ENCODE measurements around the gene SEMA4D.

Gene SEMA4D

DNA sequence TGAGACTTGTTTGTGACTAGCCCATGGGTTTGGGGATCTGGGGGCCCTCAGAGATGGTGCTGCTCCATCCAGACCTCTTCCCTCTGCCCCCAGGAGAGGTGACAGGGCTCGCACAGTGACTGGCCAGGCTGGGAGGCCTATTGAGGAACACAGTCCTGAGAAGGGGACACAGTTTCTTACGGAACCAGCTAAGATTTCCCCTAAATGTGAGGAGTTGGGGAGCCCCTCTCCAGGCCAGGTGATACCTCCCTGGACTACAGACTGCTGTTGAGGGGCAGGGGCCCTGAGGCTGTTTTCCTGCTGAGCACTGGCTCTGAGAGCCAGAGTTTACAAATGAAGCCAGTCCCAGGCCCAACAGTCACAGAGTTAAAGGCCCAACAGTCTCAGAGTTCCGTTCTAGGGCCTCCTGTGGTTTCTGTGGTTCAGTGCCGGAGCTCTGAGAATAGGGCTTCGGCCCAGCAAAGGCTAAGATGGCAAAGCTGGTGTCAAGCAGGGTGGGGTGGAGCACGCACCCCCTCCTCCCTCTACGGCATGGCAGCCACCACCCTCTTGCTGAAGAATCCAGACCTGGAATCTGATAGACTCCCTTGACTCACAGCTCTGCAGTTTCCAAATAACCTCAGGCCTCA is 1.1 kb upstream of the SEMA4D start:
- no peak for DNase-seq

DNA sequence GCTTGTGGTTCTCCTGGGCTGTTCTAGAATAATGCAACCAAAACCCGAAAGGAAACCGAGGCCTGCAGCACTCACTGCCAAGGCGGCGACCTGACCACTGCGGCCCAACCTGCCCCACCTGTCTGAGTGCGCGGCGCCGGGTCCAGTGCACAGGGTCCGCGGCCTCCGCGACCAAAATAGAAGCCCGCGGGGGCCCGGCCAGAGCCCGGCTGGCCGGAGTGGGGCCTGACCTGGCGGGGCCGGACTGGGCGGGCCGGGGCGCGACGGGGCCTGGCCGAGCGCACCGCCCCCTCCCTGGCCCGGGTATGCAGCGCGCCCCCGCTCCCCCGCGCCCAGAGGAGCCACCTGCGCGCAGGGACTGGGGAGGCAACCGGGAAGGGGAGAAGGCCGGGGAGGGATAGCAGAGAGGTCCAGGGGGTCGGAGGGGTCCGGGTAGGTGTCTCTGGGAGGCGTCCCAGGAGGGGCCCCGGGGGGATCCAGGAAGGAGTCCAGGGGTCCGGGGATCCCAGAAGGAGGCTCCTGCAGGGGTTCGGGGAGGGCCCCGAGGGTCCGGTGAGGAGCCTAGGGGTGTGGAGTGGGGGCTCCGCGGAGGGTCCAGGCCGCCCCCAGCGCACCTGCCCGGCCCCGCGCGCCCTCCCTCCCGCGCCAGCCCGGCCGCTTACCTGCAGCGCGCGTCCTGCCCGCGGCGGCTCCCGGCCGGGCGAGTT is 503 bp downstream of the SEMA4D start:
- DNase-seq: no peak

DNA sequence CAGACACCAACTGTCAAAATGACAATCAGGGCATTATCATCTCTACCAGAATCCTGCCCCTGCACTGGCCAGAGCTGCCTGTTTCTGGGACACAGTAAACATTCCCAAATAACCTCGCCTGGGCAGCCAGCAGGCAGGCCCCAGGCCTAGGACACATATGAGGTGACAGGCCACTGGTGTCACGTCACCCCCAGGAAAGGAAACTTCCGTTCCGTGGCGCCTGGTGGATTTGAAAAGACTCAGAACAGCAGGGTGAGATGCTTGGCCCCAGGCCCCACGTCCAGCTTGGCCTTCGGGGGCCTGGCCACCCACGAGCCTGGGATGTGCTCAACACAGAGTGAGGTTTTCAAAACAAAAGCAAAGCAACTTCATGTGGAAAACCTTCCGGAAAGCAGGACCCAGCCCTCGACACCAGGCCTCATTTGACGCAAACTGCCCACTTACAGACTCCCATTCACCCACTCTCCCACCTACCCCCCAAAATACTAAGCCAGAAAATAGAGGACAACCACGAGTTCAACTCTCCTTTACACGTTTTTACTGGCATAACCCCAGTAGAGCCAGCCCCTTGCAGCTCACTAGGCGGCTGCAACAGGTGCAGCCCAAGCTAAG is 1.2 kb downstream of the SEMA4D start:
- no peak for DNase-seq

DNA sequence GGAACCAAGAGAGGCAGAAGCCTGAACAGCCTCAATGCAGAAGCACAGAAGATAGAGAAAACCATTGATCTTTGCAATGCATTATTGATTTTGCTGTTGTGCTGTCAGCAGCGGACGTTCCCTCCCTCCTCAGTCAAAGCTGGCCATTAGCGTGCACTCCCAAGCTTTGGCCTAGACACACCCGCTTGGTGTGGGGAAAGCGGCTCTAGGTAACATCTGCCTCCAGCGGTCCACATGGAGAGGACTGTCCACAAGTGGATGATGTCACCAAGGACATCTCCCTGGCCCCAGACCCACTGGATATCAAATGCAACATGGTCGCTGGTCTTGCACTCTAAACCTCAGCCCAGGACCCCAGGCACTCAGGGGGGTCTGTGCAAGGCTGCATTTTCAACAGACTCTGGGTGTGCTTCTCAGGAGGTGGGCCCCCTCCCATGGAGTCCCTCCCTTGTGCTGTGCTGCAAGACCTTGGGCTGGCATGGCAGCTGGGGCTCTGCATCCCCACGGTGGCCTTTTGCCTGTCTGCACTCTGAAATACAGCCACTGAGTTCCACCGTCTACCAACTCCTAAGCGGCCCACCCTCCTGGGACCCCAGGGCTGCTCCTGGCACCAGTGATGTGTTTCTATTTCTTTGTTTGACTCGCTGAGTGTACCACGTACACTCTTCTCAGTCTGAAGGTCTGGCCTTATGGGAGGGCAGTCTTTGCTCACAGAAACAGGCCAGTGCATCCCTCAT is 1.9 kb downstream of the SEMA4D start:
- DNase-seq: no peak

DNA sequence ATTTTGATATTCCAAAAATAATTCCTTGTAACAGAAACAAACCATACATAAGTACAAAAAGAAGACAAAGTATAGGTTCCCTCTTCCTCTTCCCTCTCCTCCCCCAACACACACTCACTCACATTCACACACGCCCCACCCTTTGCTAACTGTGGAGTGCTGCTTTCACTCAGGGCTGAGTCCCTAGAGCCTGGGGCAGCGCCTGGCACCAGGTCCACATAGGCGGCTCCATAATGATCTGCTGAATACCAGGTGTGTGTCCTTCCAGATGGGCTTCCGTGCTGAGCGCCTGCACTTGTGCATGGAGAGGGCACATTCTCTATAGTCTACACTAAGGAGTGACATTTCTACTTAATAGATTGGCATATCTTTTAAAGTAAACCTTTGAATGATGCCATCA is 3.7 kb downstream of the SEMA4D start:
- DNase-seq: no peak

DNA sequence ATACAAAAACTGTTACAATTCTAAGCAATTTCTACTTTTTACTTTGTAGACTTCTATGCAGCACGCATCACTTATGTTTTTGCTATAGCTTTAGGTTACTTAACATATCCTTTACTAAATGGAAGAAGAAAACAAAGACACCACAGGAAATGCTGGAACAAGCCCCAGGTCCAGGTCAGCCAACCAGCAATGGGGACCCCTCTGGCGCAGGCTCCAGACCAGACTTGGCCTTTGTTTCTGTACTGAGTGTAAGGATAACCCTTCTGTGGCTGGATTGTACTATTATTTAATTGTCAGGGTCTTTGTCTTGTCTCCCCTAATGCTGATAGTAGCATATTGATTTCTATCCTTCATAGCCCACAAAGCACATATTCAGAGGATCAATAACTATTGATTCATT is 4.2 kb downstream of the SEMA4D start:
- DNase-seq: no peak

DNA sequence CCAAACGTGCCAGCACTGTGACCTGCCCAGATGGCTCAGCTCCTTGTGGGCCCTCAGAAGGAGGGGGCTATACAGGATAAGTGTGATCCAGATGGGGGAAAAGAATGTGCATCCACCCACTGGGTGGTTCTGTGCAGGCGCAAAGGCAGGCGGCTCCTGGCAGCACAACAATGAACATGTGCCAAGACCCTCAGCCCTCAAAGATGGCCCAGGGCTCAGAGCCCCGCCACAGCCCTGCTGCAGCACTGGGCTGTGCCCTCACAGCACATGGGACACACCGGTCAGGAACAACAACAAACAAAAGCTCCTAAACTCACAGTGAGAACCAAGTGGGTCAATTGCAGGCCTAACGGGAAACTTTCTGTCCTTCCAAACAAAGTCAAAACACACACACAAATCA is 4.7 kb downstream of the SEMA4D start:
- DNase-seq: no peak

DNA sequence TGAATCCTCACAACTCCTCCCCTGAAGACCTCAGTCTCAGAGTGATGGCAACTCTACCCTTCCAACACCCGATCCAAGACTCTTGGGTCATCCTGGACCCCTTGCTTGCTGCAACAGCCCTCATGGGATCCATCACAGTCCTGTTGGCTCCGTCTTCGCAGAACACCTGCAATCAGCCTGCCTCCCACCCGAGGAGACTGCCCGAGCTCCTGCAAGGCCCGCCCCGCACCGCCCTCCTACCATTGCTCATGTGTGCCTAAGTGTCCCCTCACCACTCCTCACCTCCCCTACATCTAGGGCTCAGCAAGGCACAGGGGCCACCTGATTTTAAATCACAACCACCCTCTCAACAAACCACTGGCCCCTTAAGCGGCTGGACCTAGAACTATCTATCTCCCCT is 5.3 kb downstream of the SEMA4D start:
- DNase-seq: no peak

DNA sequence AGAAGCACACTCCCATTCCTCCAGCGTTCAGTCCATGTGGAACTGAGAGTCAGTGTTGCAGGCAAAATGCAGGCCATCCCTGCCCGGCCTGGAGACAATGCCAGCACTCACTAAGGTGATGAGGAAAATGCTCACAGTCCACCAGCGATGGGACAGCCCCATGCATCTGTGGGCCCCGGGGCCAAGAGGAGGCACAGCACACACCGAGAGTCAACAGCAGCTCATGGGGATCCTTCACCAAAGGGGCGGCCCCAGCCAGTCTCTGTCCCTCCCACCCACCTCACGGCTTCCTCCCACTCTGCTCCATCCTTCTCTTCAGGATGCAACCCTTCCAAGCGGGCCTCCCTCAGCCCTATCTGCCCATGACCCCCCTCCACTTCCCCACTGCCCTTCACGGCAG is 6.2 kb downstream of the SEMA4D start:
- DNase-seq: no peak

DNA sequence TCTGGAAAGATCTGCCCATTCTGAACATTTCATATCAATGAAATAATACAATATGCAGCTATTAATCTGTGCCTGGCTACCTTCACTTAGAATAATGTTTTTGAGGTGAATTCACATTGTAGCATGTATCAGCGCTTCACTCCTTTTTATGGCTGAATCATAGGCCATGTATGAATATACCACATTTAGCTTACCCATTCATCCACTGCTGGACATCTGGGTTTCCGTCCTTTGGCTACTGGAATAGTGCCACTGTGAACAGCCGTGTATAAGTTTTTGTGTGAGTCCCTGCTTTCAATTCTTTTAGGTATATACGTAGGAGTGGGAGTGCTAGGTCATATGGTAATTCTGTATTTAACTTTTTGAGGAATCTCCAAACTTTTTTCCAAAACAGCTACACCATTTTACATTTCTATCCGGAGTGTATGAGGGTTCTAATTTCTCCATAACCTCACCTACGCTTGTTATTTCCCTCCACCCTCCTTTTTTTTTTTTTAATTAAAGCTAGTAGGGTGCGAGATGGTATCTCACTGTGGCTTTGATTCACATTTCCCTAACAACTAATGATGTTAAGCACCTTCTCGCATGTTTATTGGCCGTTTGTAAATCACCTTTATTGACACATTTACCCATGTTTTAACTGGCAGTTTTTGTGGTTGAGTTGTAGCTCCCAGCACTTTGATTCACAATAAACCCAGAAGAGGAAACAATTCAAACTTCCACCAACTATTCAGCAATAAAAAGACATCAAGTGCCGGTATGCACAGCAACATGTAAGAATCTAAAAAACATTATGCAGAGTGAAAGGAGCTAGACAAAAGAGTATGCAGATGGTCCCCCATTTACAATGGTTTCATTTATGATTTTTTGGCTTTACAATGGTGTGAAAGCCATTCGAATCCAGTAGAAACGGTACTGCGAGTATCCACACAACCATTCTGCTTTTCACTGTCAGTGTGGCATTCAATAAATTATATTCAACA is 8.1 kb downstream of the SEMA4D start:
- DNase-seq: no peak

DNA sequence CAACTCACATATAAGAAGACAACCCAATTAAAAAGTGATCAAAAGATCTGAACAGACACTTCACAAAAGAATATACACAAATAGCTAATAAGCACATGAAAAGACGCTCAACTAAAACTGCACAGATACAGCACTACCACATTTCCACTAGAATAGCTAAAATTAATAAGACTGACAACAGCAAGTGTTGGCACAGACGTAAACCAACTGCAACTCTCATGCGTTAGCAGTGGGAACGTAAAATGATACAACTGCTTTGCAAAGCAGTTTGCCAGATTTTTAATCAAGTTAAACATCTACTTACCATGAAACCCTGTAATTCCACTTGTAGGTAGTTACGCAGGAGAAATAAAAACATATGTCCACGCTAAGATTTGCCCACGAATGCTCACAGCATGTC is 9.0 kb downstream of the SEMA4D start:
- DNase-seq: no peak

DNA sequence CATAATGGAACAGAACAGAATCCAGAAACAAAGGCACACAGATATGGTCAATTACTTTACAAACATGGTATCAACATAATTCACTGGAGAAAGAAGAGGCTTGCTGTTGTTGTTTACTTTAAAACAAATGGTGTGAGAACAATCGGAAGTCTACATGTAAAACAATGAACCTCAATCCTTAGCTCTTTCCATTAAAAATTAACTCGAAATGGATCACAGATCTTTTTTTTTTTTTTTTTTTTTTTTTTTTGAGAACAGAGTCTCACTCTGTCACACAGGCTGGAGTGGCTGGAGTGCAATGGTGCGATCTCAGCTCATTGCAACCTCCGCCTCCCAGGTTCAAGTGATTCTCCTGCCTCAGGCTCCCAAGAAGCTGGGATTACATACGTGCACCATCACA is 9.8 kb downstream of the SEMA4D start:
- no peak for DNase-seq

DNA sequence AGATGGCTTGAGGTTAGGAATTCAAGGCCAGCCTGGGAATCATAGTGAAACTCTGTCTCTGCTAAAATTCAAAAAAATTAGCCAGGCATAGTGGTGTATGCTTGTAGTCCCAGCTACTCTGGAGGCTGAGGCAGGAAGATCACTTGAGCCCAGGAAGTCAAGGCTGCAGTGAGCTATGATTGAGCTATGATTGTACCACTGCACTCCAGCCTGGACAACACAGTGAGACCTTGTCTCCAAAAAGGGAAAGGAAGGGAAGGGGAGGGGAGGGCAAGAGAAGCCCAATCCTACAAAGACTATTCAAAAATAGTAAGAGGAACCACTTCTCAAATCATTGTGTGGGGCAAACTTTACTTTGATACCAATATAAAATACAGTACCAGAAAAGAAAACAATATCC is 11.2 kb downstream of the SEMA4D start:
- DNase-seq: no peak

DNA sequence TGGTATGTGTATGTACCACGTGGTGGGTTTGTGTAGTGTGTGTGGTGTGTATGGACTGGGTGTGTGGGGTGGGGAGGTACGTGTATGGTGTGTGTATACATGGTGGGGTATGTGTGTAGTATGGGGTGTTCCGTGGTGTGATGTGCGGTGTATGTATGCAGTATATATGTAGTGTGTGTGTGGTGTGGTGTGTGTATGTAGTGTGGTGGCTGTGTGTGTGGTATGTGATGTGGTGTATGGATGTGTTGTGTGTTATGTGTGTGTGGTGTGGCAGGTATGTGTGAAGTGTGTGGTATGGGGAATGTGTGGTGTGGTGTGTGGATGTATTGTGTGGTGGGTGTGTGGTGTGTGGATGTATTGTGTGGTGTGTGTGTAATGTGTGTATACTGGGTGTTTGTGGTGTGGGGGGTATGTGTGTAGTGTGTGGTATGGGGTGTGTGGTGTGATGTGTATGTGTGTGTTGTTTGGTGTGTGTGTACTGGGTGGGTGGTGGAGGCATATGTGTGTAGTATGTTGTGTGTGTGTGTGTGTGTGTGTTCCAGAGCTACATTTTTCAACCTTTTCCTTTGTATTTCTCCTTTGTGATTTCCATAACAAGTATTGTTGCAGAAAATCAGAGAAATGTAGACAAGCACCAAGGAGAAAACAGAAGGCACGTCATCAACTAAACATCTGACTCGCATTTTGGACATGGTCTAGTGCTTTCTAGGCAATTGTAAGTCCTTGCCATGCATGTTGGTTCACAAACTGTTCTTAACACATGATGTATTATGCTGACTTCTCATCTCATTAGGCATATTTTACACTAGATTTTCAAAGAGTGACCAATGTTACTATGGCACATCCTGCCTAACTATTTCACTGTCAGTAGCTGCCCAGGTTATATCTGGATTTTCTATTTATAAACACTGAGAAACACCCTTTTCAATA is 13.2 kb downstream of the SEMA4D start:
- no peak for DNase-seq

DNA sequence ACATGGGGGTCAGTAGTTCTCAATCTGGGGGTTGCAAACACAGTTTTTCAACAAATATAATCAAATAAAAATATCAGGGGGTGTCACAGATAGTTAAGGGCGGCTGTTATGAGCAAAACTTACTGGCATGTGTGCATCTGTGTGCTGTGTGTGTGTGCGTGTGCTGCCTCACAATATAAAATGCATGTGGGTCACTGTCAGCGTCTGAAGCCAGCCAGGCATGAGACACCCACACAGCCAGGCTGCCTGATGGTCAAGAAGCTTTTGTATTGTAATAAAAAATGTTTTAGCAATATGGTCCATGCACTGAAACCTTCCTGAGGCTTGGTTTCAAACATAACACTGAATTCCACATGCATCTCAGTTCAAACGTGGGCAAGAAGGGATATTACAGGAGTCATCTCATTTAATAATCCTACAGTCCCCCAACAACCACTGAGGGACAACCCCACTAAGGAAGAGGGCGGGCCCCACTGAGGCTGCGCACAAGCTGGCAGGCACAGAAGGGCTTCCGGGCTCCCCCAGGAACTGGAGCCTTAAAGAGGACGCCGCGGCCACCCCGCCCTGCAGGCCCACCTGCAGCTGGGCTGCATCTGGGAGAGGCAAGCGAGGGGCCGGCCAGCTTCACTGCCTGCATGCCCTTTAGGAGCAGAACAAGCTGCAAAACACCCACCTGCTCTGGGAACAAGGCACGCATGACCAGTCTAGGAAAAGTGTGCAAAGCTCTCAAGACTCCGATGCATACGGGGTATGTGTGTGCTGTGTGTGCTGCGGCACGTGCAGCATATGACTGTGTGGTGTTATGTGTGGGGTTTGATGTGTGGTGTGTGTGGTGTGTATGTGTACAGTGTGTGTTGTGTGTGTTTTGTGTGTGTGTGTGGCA is 14.1 kb downstream of the SEMA4D start:
- DNase-seq: no peak

DNA sequence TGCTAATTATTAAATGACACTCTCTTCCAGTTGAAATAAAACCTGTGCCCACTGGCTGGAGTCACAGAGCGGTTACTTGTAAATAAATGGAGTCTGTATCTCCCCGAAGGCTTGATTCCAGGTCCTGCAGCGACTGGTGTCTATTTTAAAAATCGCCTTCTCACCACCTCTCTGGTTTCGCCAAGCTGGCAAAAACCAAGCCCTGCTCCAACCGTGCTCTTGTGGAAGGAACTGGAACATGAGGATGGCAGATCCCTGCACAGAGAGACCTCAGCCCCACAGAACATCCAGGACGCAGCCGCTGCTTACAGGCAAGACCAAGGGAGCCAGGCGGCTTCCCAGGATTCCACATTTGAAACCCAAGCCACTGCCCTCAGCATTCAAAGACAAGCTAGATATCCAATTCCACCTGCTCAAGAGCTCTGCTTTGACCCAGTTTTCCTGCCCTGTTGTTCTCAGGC is 15.0 kb downstream of the SEMA4D start:
- no peak for DNase-seq

DNA sequence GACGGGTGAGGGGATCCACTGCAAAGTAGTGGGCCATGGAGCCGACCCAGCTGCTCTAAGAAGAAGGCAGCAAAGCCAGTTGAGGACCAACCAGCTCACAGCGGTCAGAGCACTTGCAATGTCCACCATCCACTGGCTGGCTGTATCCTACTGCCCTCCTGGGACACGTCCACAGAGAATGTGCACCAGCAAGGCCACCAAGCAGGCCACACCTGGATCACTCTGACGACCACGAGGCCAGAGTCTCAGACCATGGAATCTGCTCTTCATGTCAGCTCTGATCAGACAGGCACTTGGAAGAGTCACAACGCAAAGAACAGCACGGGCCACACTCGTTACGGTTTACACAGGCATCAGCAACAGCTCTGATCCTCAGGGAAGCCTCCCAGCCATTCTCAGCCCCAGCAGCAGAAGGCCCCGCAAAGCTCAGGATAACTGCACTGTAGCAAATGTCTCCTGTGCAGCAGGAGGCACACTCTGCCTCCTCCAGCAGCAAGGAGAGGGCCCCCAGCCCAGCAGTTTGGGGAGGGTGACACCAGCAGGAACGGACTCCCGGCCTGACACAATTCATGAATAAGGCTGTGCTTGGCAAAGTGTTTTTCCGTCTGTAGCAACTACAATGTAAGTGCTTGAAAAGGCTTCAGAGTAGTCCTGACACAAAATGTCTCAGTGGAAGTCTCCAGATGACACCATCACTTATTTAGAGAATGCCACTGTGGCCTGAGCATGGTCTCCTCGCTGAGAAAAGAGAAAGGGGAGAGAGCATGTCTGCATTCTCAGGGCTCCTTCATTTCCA is 15.7 kb downstream of the SEMA4D start:
- DNase-seq: no peak

DNA sequence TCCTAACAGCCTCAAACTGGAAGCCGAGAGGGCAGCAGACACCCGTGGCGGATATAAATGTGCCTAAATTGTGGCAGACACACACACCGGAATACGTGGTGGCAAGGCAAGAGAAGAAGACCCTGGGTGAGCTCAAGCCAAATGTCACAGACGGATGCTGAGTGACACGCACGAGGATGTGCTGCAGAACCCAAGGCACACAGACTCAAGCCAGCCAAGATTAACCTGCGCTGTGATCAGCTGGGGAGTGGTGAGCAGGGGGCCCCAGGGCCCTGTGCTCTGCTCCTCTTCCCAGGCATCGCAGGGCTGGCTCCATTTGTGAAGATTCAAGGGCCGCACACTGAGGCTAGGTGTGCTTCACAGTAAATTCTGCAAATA is 16.4 kb downstream of the SEMA4D start:
- DNase-seq: no peak

DNA sequence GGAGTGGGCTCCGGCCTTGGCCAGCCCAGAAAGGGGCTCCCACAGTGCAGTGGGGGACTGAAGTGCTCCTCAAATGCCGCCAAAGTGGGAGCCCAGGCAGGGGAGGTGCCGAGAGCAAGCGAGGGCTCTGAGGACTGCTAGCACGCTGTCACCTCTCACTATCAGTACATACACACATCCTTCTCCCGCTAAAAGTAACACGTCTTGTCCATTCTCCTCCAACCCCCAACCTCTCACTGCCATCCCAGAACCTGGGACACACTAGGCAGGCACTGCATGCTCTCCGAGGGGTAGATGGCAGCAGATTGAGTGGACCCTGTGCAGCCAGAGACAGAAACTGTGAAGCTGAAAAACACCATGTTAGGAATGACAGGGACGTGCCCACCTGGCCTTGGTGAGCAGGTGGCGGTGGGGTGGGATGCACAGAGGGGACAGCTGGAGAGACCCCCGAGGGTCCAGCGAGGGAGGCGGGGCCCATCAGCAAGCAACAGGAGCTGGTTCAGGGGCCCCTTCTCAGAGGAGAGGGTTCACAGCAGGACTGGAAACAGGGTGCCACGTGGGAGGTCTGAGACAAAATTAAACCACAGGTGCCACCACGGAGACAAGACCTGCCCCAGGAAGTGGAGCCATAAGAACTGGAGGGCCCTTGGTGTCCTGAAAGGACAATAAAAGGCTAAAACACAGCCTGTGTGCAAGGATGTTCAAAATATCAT is 16.9 kb downstream of the SEMA4D start:
- no peak for DNase-seq

Data from NCI-H1092 (cell line).